ENCODE measurements around the gene IRS1.

Gene IRS1

DNA sequence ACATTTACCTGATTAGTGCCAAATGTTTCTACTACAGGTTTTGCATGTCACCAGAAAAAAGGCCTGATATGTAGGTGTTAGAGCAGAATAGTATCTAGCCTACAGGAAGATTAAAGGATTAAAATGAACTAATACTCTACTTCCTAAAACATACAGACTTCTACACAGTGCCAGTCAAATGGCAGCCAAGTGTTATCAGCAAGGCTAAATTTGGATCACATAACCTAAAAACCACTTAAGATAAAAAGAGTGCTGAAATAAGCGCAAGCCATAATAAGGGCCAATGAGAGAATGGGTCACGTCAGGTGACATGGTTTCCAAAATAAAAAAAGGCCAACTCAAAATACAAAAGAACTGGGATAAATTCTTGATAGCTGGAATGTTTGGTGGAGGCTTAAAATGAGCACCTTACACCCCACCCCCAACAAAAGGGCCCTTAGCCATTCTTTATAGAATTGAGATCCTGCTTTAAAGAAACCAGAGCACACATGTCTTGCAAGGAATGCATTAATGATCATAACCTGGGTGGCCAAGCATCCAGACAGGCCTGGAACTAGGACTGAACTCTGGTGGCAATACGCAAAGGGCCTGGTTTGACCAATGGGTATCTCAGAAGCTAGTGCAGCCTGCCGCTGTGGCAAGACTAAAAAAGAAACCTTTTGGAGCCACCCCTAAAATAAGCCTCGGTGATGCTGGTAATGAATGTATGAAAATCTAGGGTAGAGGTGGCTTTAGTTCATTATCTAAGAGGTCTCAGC lies 32.4 kb downstream of the IRS1 start:
- H3K4me3 ChIP-seq (ENCODE audit: low read length): no peak overlapping the region
- DNase-seq (ENCODE audit: low read depth): no peak
- TF ChIP-seq, protein P1, sequence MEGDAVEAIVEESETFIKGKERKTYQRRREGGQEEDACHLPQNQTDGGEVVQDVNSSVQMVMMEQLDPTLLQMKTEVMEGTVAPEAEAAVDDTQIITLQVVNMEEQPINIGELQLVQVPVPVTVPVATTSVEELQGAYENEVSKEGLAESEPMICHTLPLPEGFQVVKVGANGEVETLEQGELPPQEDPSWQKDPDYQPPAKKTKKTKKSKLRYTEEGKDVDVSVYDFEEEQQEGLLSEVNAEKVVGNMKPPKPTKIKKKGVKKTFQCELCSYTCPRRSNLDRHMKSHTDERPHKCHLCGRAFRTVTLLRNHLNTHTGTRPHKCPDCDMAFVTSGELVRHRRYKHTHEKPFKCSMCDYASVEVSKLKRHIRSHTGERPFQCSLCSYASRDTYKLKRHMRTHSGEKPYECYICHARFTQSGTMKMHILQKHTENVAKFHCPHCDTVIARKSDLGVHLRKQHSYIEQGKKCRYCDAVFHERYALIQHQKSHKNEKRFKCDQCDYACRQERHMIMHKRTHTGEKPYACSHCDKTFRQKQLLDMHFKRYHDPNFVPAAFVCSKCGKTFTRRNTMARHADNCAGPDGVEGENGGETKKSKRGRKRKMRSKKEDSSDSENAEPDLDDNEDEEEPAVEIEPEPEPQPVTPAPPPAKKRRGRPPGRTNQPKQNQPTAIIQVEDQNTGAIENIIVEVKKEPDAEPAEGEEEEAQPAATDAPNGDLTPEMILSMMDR (IDR thresholded peaks at IDR 0.05; ENCODE audit: insufficient read depth, low read depth, low read length, missing control alignments): no peak

- DNase-seq (ENCODE audit: low read depth): peak; percentile 71
- TF ChIP-seq, protein P1 (IDR thresholded peaks at IDR 0.05; ENCODE audit: insufficient read depth, low read depth, low read length, missing control alignments): no peak
- no peak overlapping the region for H3K4me3 ChIP-seq (ENCODE audit: low read length)
Observed at GRCh38 chr2:226766352-226767055, 33.1 kb downstream of the IRS1 start.

DNA sequence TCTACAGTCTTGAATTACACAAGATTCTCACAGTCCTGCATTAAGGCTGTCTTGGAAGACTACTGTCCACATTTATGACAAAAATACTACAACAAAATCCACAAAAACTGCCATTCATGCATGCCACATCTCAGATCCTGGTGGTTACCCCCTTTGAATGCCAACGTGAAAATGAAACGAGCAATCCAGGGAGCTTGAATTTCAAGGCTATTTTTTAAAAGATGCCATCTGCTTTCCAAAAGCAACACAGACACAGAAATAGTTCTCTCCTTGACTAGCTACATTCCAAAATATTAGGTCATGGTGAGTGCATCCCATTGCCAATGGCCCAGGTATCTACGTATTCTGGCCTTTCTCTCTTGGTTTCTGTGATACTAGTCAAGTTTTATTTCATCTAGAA lies 36.3 kb downstream of the IRS1 start:
- DNase-seq (ENCODE audit: low read depth): peak; percentile 70
- H3K4me3 ChIP-seq (ENCODE audit: low read length): no peak overlapping the region
- TF ChIP-seq, protein P1 (IDR thresholded peaks at IDR 0.05; ENCODE audit: insufficient read depth, low read depth, low read length, missing control alignments): no peak

GRCh38 chr2:226761195-226761583 lies 38.4 kb downstream of the IRS1 start:
- TF ChIP-seq, protein P1 (IDR thresholded peaks at IDR 0.05; ENCODE audit: insufficient read depth, low read depth, low read length, missing control alignments): no peak
- no peak for DNase-seq (ENCODE audit: low read depth)
- no peak overlapping the region for H3K4me3 ChIP-seq (ENCODE audit: low read length)

DNA sequence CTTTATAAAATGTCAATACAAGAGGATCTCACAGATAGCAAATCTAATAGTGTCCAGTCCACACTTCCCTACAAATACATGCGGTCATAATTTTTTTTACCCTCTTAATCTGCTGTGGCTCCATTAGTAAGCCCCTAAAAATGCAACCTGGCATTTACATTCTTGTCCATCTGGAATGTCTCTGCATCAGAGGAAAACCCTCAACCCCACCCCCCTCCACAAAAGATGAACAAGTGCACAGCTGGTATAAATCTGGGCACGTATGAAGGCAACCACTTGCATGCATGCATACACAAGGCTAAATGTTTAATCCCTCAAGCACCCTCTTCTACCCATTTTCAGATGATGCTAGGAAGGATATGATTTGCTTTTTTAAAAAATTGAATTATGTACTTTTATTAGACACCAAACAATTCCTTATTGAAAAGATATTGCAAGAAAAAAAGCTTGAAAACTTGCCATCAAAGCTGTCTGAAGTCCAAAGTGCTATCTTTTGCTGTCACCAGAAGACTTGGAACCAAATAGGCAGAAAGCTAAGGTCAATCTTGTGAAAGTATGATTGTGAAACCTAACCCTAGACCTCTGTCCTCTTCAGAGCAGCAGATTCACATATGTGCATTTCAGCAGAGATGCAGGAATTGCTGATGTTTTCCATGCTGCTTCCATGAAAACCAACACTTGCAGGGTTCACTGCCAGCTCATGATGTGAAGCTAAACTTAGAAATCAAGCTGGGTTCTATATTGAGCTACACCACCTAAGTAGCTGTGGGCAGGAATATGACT lies 39.0 kb downstream of the IRS1 start:
- peak; percentile 57 for DNase-seq (ENCODE audit: low read depth)
- TF ChIP-seq, protein P1 (IDR thresholded peaks at IDR 0.05; ENCODE audit: insufficient read depth, low read depth, low read length, missing control alignments): no peak
- H3K4me3 ChIP-seq (ENCODE audit: low read length): no peak overlapping the region

DNA sequence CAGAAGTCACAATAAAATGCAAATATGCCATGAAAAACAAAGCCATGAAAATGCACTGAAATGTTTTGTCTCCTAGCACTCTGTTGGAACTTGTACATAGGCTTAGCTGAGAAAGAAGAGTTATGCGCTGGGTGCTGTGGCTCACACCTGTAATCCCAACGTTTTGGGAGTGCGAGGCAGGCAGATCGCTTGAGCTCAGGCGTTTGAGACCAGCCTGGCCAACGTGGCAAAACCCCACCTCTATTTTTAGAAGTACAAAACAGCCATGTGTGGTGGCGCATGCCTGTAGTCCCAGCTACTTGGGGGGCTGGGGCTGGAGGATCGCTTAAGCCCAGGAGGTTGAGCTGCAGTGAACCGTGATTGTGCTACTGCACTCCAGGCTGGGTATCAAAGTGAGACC lies 39.9 kb downstream of the IRS1 start:
- TF ChIP-seq, protein P1 (IDR thresholded peaks at IDR 0.05; ENCODE audit: insufficient read depth, low read depth, low read length, missing control alignments): no peak
- no peak for DNase-seq (ENCODE audit: low read depth)
- no peak overlapping the region for H3K4me3 ChIP-seq (ENCODE audit: low read length)
